HT-29 (cell line): ENCODE measurements around the gene CAMKMT. TPM values are rescaled to one million over a fixed set of nuclear protein-coding genes. Genes with fewer than 3 reads are reported as not detected.

ENCODE experiments used
- DNase-seq: peaks from one replicate; pipeline ENCODE4 v3.0.0-alpha.2; 2015; ENCODE audit warnings: low spot score
- total RNA-seq: library from RNA; depleted of rRNA; stranded (reverse); fragments of >200 nt; shearing (Covaris generic); gene quantifications from 2 replicates; pipeline ENCODE4 v1.2.3, GENCODE V29; 2014

CAMKMT gene
- total RNA-seq, 1 experiment from 2014 or later, result 8.3 TPM

DNA sequence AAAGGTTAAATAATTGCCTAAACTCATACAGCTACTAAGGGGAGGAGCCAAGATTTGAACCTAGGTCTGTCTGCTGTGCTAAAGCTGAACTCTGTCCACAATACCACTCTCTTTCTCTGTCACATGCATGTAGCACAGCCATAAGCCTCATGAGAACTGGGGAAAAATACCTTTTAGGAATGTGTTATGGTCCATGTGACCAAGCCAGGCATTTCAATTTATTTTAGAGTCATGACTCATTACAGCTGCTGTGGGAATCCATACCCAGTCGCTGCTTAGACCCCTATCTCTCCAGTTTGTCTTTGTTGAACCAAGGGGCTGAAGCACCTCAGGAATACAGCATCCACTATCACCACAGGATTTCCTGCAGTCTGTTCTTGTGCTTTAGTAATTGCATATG is 379.8 kb downstream of the CAMKMT start:
- DNase-seq, result no peak

DNA sequence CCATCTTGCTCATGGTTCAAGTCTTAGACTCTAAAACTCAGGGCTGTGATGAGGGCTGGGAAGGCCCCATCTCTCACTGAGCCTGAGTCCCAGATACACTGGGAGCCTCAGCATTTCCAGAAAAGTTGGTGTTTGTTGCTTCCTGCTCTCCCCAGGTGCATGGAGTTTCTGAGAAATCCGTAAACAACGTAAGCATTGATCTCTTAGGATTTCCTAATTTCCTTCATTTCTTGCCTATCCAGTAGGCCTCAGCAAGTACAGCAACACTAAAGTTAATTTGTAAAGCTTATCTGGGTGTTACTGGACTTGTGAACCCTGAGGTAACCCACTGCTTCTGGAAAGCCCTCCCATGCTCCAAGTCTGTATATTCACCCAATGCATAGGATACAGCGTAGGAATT is 380.3 kb downstream of the CAMKMT start:
- no peak for DNase-seq

DNA sequence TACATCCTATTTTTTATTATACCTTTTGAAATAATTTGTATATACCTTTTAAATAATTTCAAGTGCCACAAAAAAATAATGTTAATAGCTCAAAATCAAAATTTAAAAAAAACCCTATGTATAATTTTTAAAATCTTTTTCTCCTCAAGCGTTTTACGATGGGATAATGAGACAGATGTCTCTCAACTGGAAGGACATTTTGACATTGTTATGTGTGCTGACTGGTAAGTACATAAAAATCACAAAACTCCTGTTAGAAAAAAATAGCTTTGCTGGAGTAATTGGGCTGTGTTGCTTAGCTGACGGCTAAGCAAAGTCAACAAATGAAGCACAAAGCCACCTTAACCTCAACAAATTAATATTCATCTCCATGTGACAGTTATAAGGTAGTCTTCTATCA is 381.7 kb downstream of the CAMKMT start:
- no peak for DNase-seq

DNA sequence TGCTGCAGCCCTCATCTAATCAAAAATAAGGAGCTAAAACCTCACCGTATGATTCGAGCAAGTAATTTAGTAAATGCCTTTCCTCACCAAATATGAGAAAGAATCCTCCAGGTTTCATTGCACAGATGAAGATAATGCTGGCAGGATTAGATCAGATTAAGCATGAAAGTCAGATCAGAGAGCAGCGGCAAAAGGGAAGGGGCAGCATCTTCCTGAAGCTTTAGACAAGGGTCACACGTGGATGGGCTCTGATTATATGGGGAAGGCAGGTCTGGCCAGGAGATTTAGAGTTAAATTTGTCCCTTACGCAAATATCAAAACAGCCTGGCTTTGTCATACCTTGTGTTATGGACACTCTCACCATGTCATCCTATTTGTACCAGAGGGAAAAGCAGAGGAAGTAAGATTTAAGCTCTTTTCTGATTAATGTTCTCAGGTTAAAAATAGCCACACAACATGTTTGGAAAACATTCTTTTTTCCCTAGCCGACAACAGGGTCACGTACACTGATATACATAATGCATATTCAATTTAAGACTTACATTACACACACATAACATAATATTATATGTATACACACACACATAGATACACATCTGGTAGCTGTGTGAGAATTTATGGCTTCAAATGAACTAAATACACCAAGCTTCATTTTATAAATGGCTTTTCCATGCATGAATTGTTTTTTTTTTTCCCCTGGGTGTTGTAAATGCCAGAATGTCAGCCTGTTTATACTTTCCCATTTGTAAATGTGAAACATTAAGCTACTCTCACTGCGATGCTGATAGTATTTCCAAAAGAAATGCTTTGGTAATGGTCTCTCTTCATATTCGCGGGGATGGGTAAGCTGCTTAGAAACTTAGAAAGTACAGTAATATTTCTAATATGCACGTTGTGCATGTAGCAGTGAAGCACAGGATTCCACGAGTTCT is 383.5 kb downstream of the CAMKMT start:
- no peak for DNase-seq

DNA sequence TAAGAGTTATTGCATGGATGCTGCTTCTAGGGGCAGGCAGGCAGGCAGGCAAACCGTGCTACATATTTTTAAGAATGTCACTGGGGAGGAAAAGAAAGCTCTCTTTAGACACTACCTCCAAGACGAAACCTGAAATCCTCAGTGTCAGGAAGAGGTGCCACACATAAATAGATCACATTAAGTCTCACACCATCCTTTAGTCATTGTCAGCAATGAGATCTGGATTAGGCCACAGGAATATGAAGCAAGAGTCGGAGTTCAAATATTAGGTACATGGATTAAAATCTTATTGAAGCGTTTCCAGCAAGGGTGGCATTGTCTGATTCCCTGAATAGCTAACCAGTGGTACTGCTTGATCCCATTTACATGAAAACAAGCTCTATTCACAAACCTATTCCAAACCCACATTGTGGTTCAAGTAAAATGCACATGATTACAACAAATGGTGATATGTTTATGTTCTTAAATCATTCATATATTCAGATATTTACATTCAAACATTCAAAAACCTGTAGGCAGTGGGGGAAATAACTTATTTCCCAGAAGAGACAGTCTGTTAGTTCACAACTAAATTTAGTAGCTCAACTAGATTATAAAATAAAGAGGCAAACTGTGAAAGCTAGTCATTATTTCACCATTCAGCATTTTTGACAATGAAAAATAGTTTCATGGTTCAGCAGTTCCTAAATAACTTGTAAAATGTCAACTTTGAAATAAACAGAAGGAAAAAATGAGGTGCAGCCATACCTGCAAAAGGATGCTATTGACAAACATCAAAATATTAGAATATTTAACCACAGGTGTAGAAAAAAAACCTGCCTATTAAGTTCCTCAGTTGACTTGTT is 384.4 kb downstream of the CAMKMT start:
- DNase-seq, result no peak

DNA sequence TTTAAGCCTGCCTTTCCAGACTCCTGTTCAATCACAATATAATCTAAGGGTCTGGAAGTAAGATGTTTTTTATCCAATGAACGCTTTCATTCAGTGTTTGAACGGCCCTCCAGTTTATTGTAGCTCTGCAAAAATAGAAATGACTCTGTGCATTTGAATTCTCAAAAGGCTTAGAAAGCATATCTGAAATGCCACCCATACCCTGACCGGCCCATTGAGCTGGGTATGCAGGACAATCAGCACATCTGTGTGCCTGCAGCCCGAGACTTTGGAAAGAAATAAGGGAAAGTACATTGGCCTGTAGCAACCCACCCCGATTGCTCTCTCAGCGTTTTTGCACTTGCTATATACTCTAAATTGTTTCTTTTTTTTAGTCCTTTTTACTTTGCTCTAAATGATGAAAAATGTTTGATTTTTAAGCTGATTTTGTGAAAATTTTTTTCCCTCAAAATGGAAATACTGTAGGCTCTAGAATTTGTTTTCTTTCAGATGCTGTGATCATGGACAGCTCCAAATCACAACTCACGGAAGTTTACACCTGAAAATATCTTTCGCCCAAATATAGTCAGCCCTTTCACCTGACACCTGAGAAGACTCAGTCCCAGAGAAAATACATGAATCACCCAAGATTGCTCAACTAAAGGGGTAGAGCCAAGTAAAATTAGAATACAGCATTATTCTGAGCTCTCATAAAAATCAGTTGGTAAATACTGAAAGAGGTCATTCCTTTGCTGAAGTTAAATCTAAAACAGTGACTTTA is 385.3 kb downstream of the CAMKMT start:
- DNase-seq, result peak; percentile 70

DNA sequence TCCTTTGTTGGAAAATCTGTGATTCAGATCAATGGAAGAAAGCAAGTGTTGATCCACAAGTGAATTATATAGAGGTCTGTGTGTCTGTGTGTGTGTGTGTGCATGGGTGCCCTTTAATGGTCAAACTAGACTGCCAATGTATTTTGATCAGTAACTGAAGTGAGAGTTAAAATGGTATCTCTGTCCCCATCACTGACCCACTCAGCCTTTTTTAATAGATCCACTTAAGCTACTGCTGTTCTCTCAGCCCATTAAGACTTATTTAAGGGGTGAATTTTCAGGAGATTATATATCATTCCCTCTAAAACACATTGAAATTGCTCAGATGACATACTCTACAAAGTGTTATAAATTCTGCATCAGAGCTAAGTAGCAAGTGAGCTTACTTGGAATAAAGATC is 386.0 kb downstream of the CAMKMT start:
- no peak for DNase-seq

DNA sequence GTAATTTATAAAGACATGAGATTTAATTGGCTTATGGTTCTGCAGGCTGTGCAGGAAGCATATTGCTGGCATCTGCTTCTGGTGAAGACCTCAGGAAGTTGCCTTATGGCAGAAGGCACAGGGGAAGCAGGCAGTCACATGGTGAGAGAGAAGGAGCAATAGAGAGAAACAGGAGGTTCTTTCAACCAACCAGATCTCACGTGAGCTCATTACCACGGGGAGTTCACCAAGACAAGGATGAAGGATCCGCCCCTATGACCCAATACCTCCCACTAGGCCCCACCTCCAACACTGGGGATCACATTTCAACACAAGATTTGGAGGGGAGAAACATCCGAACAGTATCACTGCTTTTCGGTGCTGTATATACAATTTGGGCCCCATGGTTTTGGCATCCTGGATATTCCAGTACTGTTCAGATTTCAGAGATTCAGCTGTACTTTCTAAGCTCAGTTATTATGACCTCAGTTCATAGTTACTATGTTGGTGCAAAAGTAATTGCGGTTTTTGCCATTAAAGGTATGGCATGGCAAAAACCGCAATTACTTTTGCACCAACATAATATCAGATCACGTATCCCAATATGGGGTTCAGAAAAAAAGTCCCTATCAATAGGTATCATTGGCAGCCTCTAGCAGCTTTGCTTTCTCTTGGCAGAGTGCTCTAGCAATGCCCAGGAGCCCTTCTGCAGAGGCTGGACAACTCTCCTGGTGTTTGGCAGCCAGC is 390.2 kb downstream of the CAMKMT start:
- no peak for DNase-seq

DNA sequence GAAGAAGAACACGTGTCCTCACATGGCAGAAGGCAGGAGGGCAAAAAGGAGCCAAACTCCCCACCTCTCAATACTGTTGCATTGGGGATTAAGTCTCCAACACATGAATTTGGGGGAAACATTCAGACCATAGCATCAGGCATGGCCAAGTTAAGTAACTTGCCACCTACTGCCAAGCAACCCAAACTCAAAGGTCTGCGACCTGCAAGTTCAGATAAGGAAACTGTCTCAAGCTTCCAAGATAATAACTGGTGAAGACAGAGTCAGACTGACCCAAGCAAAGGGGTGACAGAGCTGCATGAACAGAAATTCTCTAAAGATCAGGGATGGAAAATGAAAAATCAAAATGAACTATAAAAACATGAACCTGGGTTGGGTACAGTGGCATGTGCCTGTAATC is 391.0 kb downstream of the CAMKMT start:
- no peak for DNase-seq

DNA sequence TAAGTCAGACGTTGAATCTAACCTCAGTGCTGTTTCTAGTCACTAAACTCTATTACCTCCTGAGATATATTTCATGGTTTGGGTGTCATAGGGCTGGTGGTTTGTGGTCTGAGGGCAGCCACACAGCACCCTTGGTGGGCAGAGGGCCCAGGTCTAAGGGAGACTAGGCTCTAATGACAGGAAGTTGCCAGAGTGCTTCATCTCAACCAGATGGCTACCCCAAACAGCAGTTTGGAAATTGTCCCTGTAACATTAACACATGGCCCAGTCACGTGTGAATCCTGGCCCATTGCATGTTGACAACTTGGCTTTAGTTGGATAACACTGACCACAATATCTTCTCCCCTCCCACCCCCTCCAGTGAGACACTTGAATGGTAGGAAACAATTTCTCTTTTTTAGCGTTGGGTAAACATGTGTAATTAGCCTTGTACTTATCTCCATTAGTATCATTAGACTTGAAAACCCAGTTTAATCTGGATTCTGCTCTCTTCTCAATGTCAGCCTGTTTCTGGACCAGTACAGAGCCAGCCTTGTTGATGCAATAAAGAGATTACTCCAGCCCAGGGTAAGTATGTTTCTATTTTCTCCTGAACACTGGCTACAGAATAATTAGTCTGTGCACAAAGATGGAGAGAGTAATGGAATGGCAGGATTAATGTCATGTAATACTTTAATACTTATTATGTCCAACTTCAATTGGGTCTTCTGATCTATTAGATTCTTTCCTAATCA is 392.0 kb downstream of the CAMKMT start:
- no peak for DNase-seq

DNA sequence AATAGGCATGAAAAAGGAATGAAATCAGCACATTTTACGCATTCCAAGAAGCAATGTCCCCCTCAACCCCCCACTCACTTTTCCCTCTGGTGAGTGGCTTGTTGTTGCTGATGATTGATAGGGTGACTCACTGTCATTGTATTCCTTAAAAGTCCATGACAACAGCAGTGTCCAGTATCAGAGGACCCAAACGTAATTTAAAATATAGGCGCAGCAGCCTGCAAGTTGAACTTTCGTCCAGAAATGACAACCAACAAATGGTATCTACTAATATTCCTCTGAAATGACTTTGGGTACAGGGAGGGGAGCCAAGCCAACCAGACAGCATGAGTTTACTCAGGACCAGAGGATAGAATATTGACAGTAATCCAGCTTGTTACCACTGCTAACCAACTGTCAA is 396.8 kb downstream of the CAMKMT start:
- DNase-seq, result no peak

DNA sequence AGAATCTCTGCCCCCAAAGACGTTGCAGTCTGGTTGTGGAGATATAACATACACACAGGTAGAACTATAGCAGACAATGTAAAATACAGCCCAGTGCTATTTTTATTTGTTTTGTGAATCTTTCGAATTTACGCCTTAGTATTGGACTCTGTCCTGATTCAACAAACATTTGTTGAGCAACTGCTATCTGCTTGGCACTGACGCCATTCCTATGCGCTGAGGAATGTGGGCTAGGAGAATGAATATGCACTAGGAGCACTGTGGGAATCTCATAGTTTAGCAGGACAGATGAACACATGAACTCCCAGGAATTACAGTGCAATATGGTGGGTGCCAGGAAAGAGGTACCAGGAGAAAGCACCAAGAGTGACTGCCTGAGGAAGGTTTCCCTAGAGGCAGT is 398.1 kb downstream of the CAMKMT start:
- DNase-seq, result no peak

DNA sequence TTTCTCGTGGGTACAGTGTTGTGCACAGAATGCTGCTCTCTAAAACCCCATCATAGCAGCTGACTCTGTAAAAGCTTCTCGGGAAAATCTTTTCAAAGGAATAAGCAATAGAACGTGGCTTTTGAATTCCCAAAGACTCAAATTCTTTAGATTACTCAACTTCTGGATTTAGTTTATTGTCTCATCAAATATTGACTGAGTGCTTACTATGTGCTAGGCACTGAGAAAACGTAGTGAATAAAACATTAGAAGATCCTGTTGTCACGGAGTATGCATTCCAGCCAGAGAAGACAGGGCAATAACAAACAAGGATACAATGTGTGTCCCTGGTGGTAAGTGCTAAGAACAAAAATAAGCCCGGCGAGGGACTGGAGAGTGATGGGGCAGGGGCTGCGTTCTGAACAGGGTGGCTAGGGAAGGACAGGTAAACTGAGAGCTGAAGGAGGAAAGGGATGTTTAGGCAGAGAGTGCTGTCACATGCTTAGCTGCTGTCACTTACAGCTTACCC is 401.6 kb downstream of the CAMKMT start:
- DNase-seq, result no peak

DNA sequence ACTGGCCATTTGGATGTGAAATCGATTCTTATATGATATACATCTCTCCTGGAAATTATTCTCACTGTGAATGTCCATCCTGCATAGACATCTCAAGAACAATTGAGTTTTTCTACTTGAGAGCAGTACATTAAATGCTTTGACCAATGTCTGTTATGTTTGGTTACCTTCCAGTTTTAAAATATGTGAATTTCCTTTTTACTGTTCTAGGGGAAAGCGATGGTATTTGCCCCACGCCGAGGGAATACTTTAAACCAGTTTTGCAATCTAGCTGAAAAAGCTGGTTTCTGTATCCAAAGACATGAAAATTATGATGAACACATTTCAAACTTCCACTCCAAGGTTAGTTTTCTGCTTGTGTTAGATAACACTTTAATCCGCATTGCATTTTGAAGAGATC is 404.5 kb downstream of the CAMKMT start:
- DNase-seq, result no peak

DNA sequence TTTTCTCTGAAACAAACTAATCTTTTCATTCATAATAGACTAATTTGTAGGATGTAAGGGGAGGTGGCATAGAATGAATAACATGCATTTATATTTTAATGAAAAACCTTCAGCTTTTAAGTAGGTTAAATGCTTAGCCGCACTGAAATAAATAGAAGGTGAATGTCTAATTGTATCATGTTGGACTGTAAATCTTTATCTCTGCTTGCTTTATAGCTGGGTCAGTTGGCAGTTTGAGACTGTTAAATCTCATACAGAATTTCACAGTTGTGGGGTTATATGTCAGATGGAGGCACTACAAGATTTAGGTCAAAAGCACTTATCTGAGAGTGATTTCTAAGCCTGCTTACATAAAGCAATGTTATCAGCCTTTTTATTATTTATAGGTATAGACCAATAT is 405.0 kb downstream of the CAMKMT start:
- no peak for DNase-seq

DNA sequence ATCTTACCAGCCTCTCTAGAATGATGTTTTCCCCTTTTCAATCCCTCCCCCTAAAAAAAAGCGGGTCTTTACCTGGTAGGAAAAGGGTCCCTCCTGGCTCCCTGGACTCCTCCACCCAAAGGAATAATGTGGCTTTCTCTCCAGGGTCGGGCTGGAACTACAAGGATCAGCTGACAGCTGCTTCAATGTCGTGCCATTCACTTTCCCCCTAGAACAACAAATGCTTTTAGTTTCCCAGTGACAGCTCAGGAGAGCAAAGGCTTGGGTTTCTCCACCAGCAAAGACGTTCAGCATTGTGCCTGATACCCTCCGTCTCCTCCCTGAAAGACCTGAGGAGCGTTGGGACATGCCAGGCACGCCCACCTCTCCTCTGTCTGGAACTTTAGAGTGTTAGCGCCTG is 405.9 kb downstream of the CAMKMT start:
- DNase-seq, result no peak

DNA sequence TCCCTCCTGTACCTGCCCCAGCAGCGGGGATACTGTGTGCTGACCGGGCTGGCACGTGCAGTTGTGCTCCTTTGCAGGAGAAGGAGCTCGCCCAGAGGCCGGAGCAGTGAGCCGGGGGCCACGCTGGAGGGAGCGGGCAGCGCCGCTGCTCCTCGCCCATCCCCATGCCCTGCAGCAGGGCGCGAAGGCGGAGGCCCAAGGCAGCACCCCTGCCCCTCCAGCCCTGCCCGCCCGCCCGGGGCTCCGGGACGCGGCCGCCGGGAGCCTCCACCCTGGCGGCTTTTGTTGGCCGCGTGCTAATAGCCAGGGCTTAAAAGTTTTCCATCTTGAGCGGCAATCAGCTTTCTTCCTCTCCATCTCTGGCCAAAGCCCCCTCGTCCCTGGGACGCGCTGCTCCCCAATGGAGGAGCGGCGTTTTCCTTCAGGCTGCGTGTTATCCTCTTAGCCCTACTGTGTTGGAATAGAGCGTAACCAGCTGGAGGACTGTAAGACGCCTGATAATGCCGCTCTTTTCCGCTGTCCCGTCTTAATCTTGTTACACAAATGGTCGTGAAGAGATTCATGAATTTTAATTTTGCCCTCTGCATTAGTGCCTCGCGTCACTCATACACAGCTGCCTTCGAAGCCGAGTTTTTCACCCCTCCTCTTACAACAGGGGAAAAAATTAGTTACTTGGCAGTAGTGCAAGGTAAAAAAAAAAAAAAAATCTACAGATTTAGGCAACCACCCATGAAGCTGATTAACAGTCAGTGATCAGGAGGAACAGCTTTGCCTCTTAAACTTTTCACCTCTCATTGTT is 406.9 kb downstream of the CAMKMT start:
- no peak for DNase-seq

DNA sequence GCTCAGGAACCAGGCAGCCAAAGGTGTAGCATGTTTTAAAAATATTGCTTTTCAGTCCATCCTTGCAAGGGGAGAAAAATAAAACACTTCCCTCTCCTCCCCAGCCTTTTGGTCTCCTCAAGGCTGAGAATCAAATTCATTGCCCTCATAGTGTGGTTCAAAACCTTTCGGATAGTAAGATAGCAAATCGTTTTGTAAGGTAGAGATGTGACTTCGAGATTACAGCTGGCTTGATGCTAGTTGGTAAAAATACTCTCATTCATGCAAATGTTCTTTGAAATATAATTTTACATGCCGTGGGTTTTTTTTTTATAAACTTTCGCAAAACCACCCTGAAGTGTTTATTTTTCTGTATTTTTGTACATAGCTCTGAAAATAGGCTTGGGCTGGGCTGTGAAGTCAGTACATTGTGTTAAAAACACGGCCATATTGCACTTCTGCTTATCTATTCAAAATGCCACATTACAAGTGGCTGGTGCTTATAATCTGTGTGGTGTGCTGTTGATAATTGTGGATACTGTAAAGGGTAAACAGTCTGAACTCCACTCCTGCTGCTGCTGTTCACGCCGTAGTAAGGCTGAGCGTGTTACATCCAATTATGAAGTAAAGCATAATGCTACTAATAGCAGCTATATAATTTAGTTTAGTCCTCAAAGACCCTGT is 407.7 kb downstream of the CAMKMT start:
- DNase-seq, result no peak
